Cardiac fibroblast (primary cell): Measurements from ENCODE around the gene DSC1.

ENCODE experiments used
- DNase-seq, 2 donors: peaks; one replicate each; pipeline versions ENCODE4 v3.0.0 to v3.0.0-alpha.2; 2010; ENCODE audit warnings: low read depth in 2 of 2
- H3K4me3 ChIP-seq, 2 donors: replicated peaks in 1 of 2; 1 replicate in 1 of 2; 2 replicates in 1 of 2; pipeline ENCODE4 v1.5.1; 2011; ENCODE audit warnings: low read depth in 2 of 2, low read length in 2 of 2, mild to moderate bottlenecking in 2 of 2, moderate library complexity in 1 of 2
- TF ChIP-seq, protein P1 (sequence below): IDR thresholded peaks from one replicate; pipeline ENCODE4 v1.5.1; 2011; ENCODE audit warnings: low read depth, mild to moderate bottlenecking, low read length, inconsistent platforms

The DSC1 gene

GRCh38 chr18:31205273-31205672, 42.6 kb upstream of the DSC1 start:
- H3K4me3 ChIP-seq, result no peak overlapping the region
- no peak for DNase-seq
- TF ChIP-seq, protein P1, sequence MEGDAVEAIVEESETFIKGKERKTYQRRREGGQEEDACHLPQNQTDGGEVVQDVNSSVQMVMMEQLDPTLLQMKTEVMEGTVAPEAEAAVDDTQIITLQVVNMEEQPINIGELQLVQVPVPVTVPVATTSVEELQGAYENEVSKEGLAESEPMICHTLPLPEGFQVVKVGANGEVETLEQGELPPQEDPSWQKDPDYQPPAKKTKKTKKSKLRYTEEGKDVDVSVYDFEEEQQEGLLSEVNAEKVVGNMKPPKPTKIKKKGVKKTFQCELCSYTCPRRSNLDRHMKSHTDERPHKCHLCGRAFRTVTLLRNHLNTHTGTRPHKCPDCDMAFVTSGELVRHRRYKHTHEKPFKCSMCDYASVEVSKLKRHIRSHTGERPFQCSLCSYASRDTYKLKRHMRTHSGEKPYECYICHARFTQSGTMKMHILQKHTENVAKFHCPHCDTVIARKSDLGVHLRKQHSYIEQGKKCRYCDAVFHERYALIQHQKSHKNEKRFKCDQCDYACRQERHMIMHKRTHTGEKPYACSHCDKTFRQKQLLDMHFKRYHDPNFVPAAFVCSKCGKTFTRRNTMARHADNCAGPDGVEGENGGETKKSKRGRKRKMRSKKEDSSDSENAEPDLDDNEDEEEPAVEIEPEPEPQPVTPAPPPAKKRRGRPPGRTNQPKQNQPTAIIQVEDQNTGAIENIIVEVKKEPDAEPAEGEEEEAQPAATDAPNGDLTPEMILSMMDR, result no peak

DNA sequence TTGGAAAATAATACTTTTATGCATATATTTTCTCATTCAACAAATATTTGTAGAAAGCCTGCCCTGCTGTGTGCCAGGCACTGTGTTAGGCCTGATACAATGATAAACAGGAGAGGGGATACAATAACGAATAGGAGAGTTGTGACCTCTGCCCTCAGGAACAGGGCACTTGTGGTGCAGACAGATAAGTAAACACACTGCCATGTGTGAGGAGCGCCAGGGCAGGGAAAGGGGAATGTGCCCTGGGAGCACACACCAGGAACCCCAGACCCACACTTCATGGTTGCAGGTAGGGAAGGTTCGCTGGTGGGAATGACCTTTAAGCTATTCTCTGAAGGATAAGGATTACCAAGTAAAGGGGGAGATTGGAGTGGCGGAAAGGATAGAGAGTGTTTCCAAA, 42.2 kb upstream of the DSC1 start:
- DNase-seq, result no peak
- TF ChIP-seq, protein P1, result no peak
- H3K4me3 ChIP-seq, result no peak overlapping the region

DNA sequence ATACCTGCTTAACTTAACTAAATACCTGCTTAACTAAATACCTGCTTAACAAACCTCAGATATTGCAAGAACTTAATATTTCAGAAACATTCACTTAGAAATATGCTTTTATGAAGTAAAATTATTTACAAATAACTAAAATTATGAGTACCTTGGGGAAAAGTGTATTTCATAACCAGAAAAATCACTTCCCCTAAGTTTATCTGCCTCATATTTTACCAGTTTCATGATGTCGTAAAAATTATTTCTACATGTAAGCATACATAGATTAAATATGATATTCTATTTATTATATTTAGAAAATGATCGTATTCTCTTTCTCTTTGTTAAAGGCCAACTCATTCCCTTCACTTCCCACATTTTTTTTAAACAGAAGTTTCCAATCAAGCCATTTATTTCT, 41.5 kb upstream of the DSC1 start:
- DNase-seq, result no peak
- no peak overlapping the region for H3K4me3 ChIP-seq
- TF ChIP-seq, protein P1, result no peak

GRCh38 chr18:31203794-31204148, 41.1 kb upstream of the DSC1 start:
- no peak overlapping the region for H3K4me3 ChIP-seq
- DNase-seq, result no peak
- TF ChIP-seq, protein P1, result no peak

GRCh38 chr18:31203096-31203793, 40.6 kb upstream of the DSC1 start:
- TF ChIP-seq, protein P1, result no peak
- H3K4me3 ChIP-seq, result no peak overlapping the region
- DNase-seq, result peak in 1 of 2 donors; percentile 6

- DNase-seq, result no peak
- TF ChIP-seq, protein P1, result no peak
- H3K4me3 ChIP-seq, result no peak overlapping the region
These were observed 36.6 kb upstream of the DSC1 start for GRCh38 chr18:31199190-31199769.
